GM21447 (cell line): ENCODE measurements around the gene TRIM14.
"Not testable (repeated sequence)": the region's sequence is repeated elsewhere in the genome, so short reads cannot be mapped to it uniquely, and the experiment has no call there.

Source experiments
- ATAC-seq: cut with Tn5 transposase; IDR thresholded peaks from one replicate; pipeline ENCODE4 v1.9.1; 2021; ENCODE audit not compliant: unreplicated experiment

Gene TRIM14

GRCh38 chr9:98084396-98084795 is 34.6 kb downstream of the TRIM14 start:
- ATAC-seq: no peak

- ATAC-seq: no peak
These were observed 35.3 kb downstream of the TRIM14 start for GRCh38 chr9:98083566-98084183.

GRCh38 chr9:98083061-98083501 is 35.9 kb downstream of the TRIM14 start:
- no peak for ATAC-seq

- ATAC-seq: no peak
These were observed 37.4 kb downstream of the TRIM14 start for GRCh38 chr9:98081477-98082219.

GRCh38 chr9:98080780-98081179 is 38.2 kb downstream of the TRIM14 start:
- no peak for ATAC-seq

GRCh38 chr9:98080326-98080725 is 38.7 kb downstream of the TRIM14 start:
- ATAC-seq: no peak

- ATAC-seq: no peak
These were observed 40.1 kb downstream of the TRIM14 start for GRCh38 chr9:98078895-98079294.

- ATAC-seq: not testable (repeated sequence)
These were observed 42.5 kb downstream of the TRIM14 start for GRCh38 chr9:98076514-98076890.

GRCh38 chr9:98075332-98075805 is 43.7 kb downstream of the TRIM14 start:
- no peak for ATAC-seq

- ATAC-seq: no peak
These were observed 44.7 kb downstream of the TRIM14 start for GRCh38 chr9:98074115-98074990.

- ATAC-seq: no peak
These were observed 47.3 kb downstream of the TRIM14 start for GRCh38 chr9:98071737-98072136.

- no peak for ATAC-seq
These were observed 48.3 kb downstream of the TRIM14 start for GRCh38 chr9:98070704-98071103.

GRCh38 chr9:98069551-98069950 is 49.5 kb downstream of the TRIM14 start:
- ATAC-seq: no peak

GRCh38 chr9:98067184-98067583 is 51.8 kb downstream of the TRIM14 start:
- ATAC-seq: no peak

GRCh38 chr9:98066235-98066634 is 52.8 kb downstream of the TRIM14 start:
- no peak for ATAC-seq

GRCh38 chr9:98064623-98065392 is 54.2 kb downstream of the TRIM14 start:
- no peak for ATAC-seq

GRCh38 chr9:98062161-98062560 is 56.9 kb downstream of the TRIM14 start:
- no peak for ATAC-seq

- peak; percentile 0 for ATAC-seq
These were observed 61.8 kb downstream of the TRIM14 start for GRCh38 chr9:98057138-98057799.

- ATAC-seq: peak; percentile 93
These were observed 62.5 kb downstream of the TRIM14 start, which contains the start of gene NANS for GRCh38 chr9:98056269-98057137. Gene NANS, plus strand, starts transcription at chr9:98056732. Its CDS starts 77 bp downstream, at chr9:98056809.
